Measurements from ENCODE around the gene MOGAT1. TPM values are rescaled to one million over a fixed set of nuclear protein-coding genes. Genes with fewer than 3 reads are reported as not detected.

MOGAT1 gene
- total and polyA plus RNA-seq, 2 of the 13 experiments (the other 11 are each of a cell fraction or from before 2014, with no cell fraction given), result 0.98 to 4.3 TPM

DNA sequence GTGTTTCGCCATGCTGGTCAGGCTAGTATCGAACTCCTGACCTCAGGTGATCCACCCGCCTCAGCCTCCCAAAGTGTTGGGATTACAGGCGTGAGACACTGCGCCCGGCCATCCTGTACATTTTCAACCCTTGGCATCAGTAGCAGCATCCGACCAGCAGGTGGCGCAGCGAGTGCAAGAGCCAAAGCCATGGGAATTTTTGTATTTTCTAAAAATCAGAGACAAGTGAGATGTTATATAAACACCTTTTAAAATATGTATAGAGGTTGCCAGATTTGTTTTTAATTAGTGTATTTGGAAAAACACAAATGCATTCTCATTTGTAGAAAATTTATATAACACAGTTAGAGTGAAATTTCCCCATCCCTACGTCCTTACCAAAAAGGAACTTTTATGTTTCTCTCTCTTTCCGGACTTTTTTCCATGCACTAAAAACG, 36.8 kb downstream of the MOGAT1 start (continued):
- TF ChIP-seq, protein P1, sequence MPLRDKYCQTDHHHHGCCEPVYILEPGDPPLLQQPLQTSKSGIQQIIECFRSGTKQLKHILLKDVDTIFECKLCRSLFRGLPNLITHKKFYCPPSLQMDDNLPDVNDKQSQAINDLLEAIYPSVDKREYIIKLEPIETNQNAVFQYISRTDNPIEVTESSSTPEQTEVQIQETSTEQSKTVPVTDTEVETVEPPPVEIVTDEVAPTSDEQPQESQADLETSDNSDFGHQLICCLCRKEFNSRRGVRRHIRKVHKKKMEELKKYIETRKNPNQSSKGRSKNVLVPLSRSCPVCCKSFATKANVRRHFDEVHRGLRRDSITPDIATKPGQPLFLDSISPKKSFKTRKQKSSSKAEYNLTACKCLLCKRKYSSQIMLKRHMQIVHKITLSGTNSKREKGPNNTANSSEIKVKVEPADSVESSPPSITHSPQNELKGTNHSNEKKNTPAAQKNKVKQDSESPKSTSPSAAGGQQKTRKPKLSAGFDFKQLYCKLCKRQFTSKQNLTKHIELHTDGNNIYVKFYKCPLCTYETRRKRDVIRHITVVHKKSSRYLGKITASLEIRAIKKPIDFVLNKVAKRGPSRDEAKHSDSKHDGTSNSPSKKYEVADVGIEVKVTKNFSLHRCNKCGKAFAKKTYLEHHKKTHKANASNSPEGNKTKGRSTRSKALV (CRISPR knock-in tag; IDR thresholded peaks at IDR 0.05), result peak; percentile 69; the same call in 1 of the 2 replicates
- peak; percentile 60; the same call in 1 of the 2 replicates for TF ChIP-seq CBX5 (CRISPR knock-in tag; IDR thresholded peaks at IDR 0.05; ENCODE audit: borderline replicate concordance)
- TF ChIP-seq RCOR2 (CRISPR knock-in tag; IDR thresholded peaks at IDR 0.05), result peak; percentile 67; the same call in 1 of the 2 replicates
- no peak for TF ChIP-seq RARG (CRISPR knock-in tag; IDR thresholded peaks at IDR 0.05; ENCODE audit: low read depth)
- TF ChIP-seq, protein P2, sequence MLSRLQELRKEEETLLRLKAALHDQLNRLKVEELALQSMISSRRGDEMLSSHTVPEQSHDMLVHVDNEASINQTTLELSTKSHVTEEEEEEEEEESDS (CRISPR knock-in tag; IDR thresholded peaks at IDR 0.05; ENCODE audit: borderline replicate concordance), result peak; percentile 54; the same call in 1 of the 2 replicates
- 0 out of 2 replicates have a peak, but pooled peaks have one; percentile 19 for TF ChIP-seq TARDBP (CRISPR knock-in tag; IDR thresholded peaks at IDR 0.05)
- no peak for TF ChIP-seq PRPF4 (IDR thresholded peaks at IDR 0.05; ENCODE audit: low read depth, low read length, poor library complexity, severe bottlenecking)
- TF ChIP-seq, protein P3, sequence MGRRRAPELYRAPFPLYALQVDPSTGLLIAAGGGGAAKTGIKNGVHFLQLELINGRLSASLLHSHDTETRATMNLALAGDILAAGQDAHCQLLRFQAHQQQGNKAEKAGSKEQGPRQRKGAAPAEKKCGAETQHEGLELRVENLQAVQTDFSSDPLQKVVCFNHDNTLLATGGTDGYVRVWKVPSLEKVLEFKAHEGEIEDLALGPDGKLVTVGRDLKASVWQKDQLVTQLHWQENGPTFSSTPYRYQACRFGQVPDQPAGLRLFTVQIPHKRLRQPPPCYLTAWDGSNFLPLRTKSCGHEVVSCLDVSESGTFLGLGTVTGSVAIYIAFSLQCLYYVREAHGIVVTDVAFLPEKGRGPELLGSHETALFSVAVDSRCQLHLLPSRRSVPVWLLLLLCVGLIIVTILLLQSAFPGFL (CRISPR knock-in tag; IDR thresholded peaks at IDR 0.05), result no peak
- no peak for TF ChIP-seq RNF2 (conservative IDR thresholded peaks at IDR 0.05; ENCODE audit: low read depth)
- TF ChIP-seq ZNF605 (CRISPR knock-in tag; IDR thresholded peaks at IDR 0.05), result peak; percentile 75
- TF ChIP-seq, protein P4, sequence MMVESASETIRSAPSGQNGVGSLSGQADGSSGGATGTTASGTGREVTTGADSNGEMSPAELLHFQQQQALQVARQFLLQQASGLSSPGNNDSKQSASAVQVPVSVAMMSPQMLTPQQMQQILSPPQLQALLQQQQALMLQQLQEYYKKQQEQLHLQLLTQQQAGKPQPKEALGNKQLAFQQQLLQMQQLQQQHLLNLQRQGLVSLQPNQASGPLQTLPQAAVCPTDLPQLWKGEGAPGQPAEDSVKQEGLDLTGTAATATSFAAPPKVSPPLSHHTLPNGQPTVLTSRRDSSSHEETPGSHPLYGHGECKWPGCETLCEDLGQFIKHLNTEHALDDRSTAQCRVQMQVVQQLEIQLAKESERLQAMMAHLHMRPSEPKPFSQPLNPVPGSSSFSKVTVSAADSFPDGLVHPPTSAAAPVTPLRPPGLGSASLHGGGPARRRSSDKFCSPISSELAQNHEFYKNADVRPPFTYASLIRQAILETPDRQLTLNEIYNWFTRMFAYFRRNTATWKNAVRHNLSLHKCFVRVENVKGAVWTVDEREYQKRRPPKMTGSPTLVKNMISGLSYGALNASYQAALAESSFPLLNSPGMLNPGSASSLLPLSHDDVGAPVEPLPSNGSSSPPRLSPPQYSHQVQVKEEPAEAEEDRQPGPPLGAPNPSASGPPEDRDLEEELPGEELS (CRISPR knock-in tag; IDR thresholded peaks at IDR 0.05), result no peak; the same call in none of the 2 replicates
- TF ChIP-seq ZNF891 (CRISPR knock-in tag; IDR thresholded peaks at IDR 0.05), result peak; percentile 49; the same call in 1 of the 2 replicates
- 0 out of 2 replicates have a peak, but pooled peaks have one; percentile 28 for TF ChIP-seq NFIC (IDR thresholded peaks at IDR 0.05; ENCODE audit: low read length)
- TF ChIP-seq GZF1 (CRISPR knock-in tag; IDR thresholded peaks at IDR 0.05), result 0 out of 2 replicates have a peak, but pooled peaks have one; percentile 10
- TF ChIP-seq, protein P5, sequence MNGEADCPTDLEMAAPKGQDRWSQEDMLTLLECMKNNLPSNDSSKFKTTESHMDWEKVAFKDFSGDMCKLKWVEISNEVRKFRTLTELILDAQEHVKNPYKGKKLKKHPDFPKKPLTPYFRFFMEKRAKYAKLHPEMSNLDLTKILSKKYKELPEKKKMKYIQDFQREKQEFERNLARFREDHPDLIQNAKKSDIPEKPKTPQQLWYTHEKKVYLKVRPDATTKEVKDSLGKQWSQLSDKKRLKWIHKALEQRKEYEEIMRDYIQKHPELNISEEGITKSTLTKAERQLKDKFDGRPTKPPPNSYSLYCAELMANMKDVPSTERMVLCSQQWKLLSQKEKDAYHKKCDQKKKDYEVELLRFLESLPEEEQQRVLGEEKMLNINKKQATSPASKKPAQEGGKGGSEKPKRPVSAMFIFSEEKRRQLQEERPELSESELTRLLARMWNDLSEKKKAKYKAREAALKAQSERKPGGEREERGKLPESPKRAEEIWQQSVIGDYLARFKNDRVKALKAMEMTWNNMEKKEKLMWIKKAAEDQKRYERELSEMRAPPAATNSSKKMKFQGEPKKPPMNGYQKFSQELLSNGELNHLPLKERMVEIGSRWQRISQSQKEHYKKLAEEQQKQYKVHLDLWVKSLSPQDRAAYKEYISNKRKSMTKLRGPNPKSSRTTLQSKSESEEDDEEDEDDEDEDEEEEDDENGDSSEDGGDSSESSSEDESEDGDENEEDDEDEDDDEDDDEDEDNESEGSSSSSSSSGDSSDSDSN (CRISPR knock-in tag; IDR thresholded peaks at IDR 0.05), result 0 out of 2 replicates have a peak, but pooled peaks have one; percentile 29
- 0 out of 2 replicates have a peak, but pooled peaks have one; percentile 2 for TF ChIP-seq ZFP41 (CRISPR knock-in tag; IDR thresholded peaks at IDR 0.05; ENCODE audit: borderline replicate concordance)
- 0 out of 2 replicates have a peak, but pooled peaks have one; percentile 31 for TF ChIP-seq PATZ1 (CRISPR knock-in tag; IDR thresholded peaks at IDR 0.05)
- no peak for TF ChIP-seq ZNF24 (IDR thresholded peaks at IDR 0.05)
- TF ChIP-seq TAF15 (IDR thresholded peaks at IDR 0.05; ENCODE audit: low read depth, low read length, poor library complexity, severe bottlenecking), result no peak
- 0 out of 2 replicates have a peak, but pooled peaks have one; percentile 70 for TF ChIP-seq SNAPC2 (CRISPR knock-in tag; IDR thresholded peaks at IDR 0.05)

Data from HepG2 (cell line).